Right ventricle myocardium superior (tissue), 1 donor: Measurements from ENCODE around the gene ARFGAP3. TPM values are rescaled to one million over a fixed set of nuclear protein-coding genes. Genes with fewer than 3 reads are reported as not detected.

ENCODE experiments used
- ATAC-seq: fragments of 200-7000 bp; cut with Tn5 transposase; one replicate; pipeline ENCODE4 v1.9.1; 2020; ENCODE audit warnings: mild to moderate bottlenecking; ENCODE audit not compliant: poor library complexity
- DNase-seq: peaks from one replicate; pipeline ENCODE4 v3.0.0-alpha.2; 2020
- intact Hi-C: fragments of 100-400 bp; cut with DNase I; formaldehyde crosslinking; loops from one replicate; pipeline ENCODE4 v1.11.2; 2022
- long read RNA-seq: library from polyadenylated mRNA; unstranded; transcript quantifications from one replicate; pipeline ENCODE4 v2.0.0, GENCODE V29; 2021
- total RNA-seq: library from RNA; stranded (reverse); fragmentation: NEBNext Ultra II Directional; extraction: Animal tissue kit (Norgen Biotek cat#: 25700); gene quantifications from one replicate; pipeline ENCODE4 v1.2.1, GENCODE V29; 2021
- donor health status: DM: no; HTN: yes; CAD: no; lungs with severe emphysema.

ARFGAP3 gene
- total RNA-seq: 22.4 TPM
- long read RNA-seq, transcript ARFGAP3-201 (16 exons, 2,857 nt): major isoform, 96 of 105 reads
- long read RNA-seq, partial matches to known transcripts: 5 of 105 reads
- long read RNA-seq, other reads (novel, unspliced or antisense): 4 of 105 reads

GRCh38 chr22:42856865-42857704 is at the start of gene ARFGAP3:
TSS of gene ARFGAP3 (minus strand) at chr22:42857273. CDS start at chr22:42857182, 91 bp downstream.
- intact Hi-C loops: no loop called here
- ATAC-seq (peak; percentile 98), DNase-seq (peak; percentile 96)

- peak; percentile 43 for ATAC-seq
- peak; percentile 79 for DNase-seq
- intact Hi-C loops: no loop called here
Measured at GRCh38 chr22:42905702-42906183, 48.7 kb upstream of the ARFGAP3 start.

- no peak for ATAC-seq
- intact Hi-C loops: no loop called here
Measured at GRCh38 chr22:42905217-42905616, 48.1 kb upstream of the ARFGAP3 start.

GRCh38 chr22:42904050-42904449 is 47.0 kb upstream of the ARFGAP3 start:
- ATAC-seq (no peak), DNase-seq (no peak)
- intact Hi-C loops: no loop called here

More at GRCh38 chr22:42905217-42905616, 48.1 kb upstream of the ARFGAP3 start:
- peak; percentile 71 for DNase-seq

GRCh38 chr22:42902875-42903510 is 45.9 kb upstream of the ARFGAP3 start:
- intact Hi-C loops: no loop called here
- ATAC-seq (no peak), DNase-seq (no peak)

GRCh38 chr22:42901790-42902508 is 44.9 kb upstream of the ARFGAP3 start:
- intact Hi-C loops: no loop called here
- DNase-seq (peak; percentile 73), ATAC-seq (peak; percentile 76)

GRCh38 chr22:42897960-42898359 is 40.9 kb upstream of the ARFGAP3 start:
- no peak for ATAC-seq
- DNase-seq: no peak
- intact Hi-C loops: no loop called here

- peak; percentile 17 for ATAC-seq
- intact Hi-C loops: no loop called here
- DNase-seq: no peak
Measured at GRCh38 chr22:42895541-42895981, 38.5 kb upstream of the ARFGAP3 start.

- no peak for DNase-seq
- no peak for ATAC-seq
- intact Hi-C loops: no loop called here
Measured at GRCh38 chr22:42895087-42895486, 38.0 kb upstream of the ARFGAP3 start.

- intact Hi-C loops: no loop called here
- no peak for DNase-seq
- ATAC-seq: no peak
Measured at GRCh38 chr22:42893371-42894150, 36.5 kb upstream of the ARFGAP3 start.

- DNase-seq (no peak), ATAC-seq (peak; percentile 74)
- intact Hi-C loops: no loop called here
Measured at GRCh38 chr22:42892571-42893316, 35.7 kb upstream of the ARFGAP3 start.

- intact Hi-C loops: no loop called here
- ATAC-seq: peak; percentile 13
- DNase-seq: no peak
Measured at GRCh38 chr22:42892156-42892555, 35.1 kb upstream of the ARFGAP3 start.

- no peak for DNase-seq
- ATAC-seq: peak; percentile 12
- intact Hi-C loops: no loop called here
Measured at GRCh38 chr22:42891696-42892095, 34.6 kb upstream of the ARFGAP3 start.

- intact Hi-C loops: no loop called here
- DNase-seq (no peak), ATAC-seq (no peak)
Measured at GRCh38 chr22:42891008-42891407, 33.9 kb upstream of the ARFGAP3 start.

- intact Hi-C loops: no loop called here
Measured at GRCh38 chr22:42889304-42889703, 32.2 kb upstream of the ARFGAP3 start.

GRCh38 chr22:42887523-42888507 is 30.7 kb upstream of the ARFGAP3 start:
- DNase-seq: no peak
- no peak for ATAC-seq
- intact Hi-C loops: no loop called here

More at GRCh38 chr22:42889304-42889703, 32.2 kb upstream of the ARFGAP3 start:
- no peak for DNase-seq
- no peak for ATAC-seq
